HG02852 (cell line): ENCODE results near the gene MAST4.

Experiments used
- ATAC-seq: cut with Tn5 transposase; IDR thresholded peaks from one replicate; pipeline ENCODE4 v1.9.1; 2021; ENCODE audit warnings: mild to moderate bottlenecking, moderate library complexity; ENCODE audit not compliant: unreplicated experiment

Gene MAST4

GRCh38 chr5:66603164-66603563, 7.0 kb downstream of the MAST4 start:
- no peak for ATAC-seq

- no peak for ATAC-seq
Measured at GRCh38 chr5:66603881-66604280, 7.7 kb downstream of the MAST4 start.

GRCh38 chr5:66606713-66607112, 10.5 kb downstream of the MAST4 start:
- no peak for ATAC-seq

- ATAC-seq: no peak
Measured at GRCh38 chr5:66608501-66608900, 12.3 kb downstream of the MAST4 start.

- peak; percentile 64 for ATAC-seq
Measured at GRCh38 chr5:66609615-66610014, 13.4 kb downstream of the MAST4 start.

- ATAC-seq: no peak
Measured at GRCh38 chr5:66612226-66612625, 16.0 kb downstream of the MAST4 start.

GRCh38 chr5:66615136-66615535, 18.9 kb downstream of the MAST4 start:
- no peak for ATAC-seq

GRCh38 chr5:66615894-66616293, 19.7 kb downstream of the MAST4 start:
- ATAC-seq: no peak

- no peak for ATAC-seq
Measured at GRCh38 chr5:66616520-66617225, 20.5 kb downstream of the MAST4 start.

GRCh38 chr5:66617226-66617861, 21.2 kb downstream of the MAST4 start:
- peak; percentile 68 for ATAC-seq

- no peak for ATAC-seq
Measured at GRCh38 chr5:66617991-66618768, 22.0 kb downstream of the MAST4 start.

- no peak for ATAC-seq
Measured at GRCh38 chr5:66620711-66621110, 24.5 kb downstream of the MAST4 start.

GRCh38 chr5:66621146-66621545, 25.0 kb downstream of the MAST4 start:
- ATAC-seq: no peak

GRCh38 chr5:66621736-66622135, 25.5 kb downstream of the MAST4 start:
- ATAC-seq: no peak

GRCh38 chr5:66628561-66628960, 32.4 kb downstream of the MAST4 start:
- no peak for ATAC-seq

- no peak for ATAC-seq
Measured at GRCh38 chr5:66629446-66629845, 33.3 kb downstream of the MAST4 start.

GRCh38 chr5:66633754-66634153, 37.6 kb downstream of the MAST4 start:
- ATAC-seq: no peak

- ATAC-seq: no peak
Measured at GRCh38 chr5:66634601-66635000, 38.4 kb downstream of the MAST4 start.

GRCh38 chr5:66637994-66638393, 41.8 kb downstream of the MAST4 start:
- ATAC-seq: no peak

- no peak for ATAC-seq
Measured at GRCh38 chr5:66639037-66639436, 42.8 kb downstream of the MAST4 start.

GRCh38 chr5:66642538-66642937, 46.3 kb downstream of the MAST4 start:
- ATAC-seq: no peak

GRCh38 chr5:66643387-66643786, 47.2 kb downstream of the MAST4 start:
- no peak for ATAC-seq
